GM12878 (cell line): Measurements from ENCODE around the gene TKT.

Source experiments
- ATF3 ChIP-seq: IDR thresholded peaks from 2 replicates; pipeline ENCODE4 v1.6.1; 2011; ENCODE audit warnings: low read depth, mild to moderate bottlenecking, low read length, moderate library complexity, borderline replicate concordance; ENCODE audit errors: extremely low read depth
- BRCA1 ChIP-seq: IDR thresholded peaks from 2 replicates; pipeline ENCODE4 v1.6.1; 2011; ENCODE audit warnings: low read depth, low read length, improper control_type of control experiment
- EZH2 ChIP-seq: IDR thresholded peaks from 2 replicates; pipeline ENCODE4 v1.6.1; 2012; ENCODE audit warnings: low read depth, mild to moderate bottlenecking, control low read depth, inconsistent platforms, low read length, borderline replicate concordance; ENCODE audit not compliant: control insufficient read depth
- HDAC2 ChIP-seq: fragments of 200-600 bp; sonication (generic); IDR thresholded peaks from 2 replicates; pipeline ENCODE4 v1.6.1; 2017
- JUNB ChIP-seq: IDR thresholded peaks from 2 replicates; pipeline ENCODE4 v1.6.1; 2016; ENCODE audit warnings: antibody characterized with exemption, mild to moderate bottlenecking
- POLR2A ChIP-seq: IDR thresholded peaks from 2 replicates; pipeline ENCODE4 v1.6.1; 2011; ENCODE audit warnings: low read depth, mild to moderate bottlenecking, low read length
- SMAD1 ChIP-seq: fragments of 450-650 bp; IDR thresholded peaks from 2 replicates; pipeline ENCODE4 v1.6.1; 2018; ENCODE audit warnings: mild to moderate bottlenecking, low read depth; ENCODE audit not compliant: partially characterized antibody
- TAF1 ChIP-seq: IDR thresholded peaks from 2 replicates; pipeline ENCODE4 v1.6.1; 2011; ENCODE audit warnings: mild to moderate bottlenecking, low read depth, low read length, borderline replicate concordance
- TF ChIP-seq, protein P1 (sequence below), 3 experiments: IDR thresholded peaks in 2 of 3; conservative IDR thresholded peaks in 1 of 3; 2 replicates each; pipeline ENCODE4 v1.5.1; 2011; ENCODE audit warnings: low read depth in 3 of 3, low read length in 3 of 3, mild to moderate bottlenecking in 3 of 3, control low read depth in 2 of 3, moderate library complexity in 2 of 3, inconsistent platforms in 1 of 3, mixed read lengths in 1 of 3; ENCODE audit not compliant: control insufficient read depth in 2 of 3, insufficient read depth in 1 of 3; ENCODE audit errors: extremely low read depth in 1 of 3
- TF ChIP-seq, protein P2 (sequence below): fragments of 450-650 bp; IDR thresholded peaks from 2 replicates; pipeline ENCODE4 v1.6.1; 2018; ENCODE audit warnings: borderline replicate concordance, mild to moderate bottlenecking; ENCODE audit not compliant: partially characterized antibody
- TF ChIP-seq, protein P3 (sequence below): IDR thresholded peaks from 2 replicates; pipeline ENCODE4 v1.6.1; 2012; ENCODE audit warnings: low read depth, low read length, improper control_type of control experiment
- TF ChIP-seq, protein P4 (sequence below): IDR thresholded peaks from 2 replicates; pipeline ENCODE4 v1.6.1; 2011; ENCODE audit warnings: borderline replicate concordance, low read depth, mild to moderate bottlenecking, moderate library complexity, mixed read lengths, low read length; ENCODE audit not compliant: insufficient read depth; ENCODE audit errors: extremely low read length

GRCh38 chr3:53202331-53203015 lies 53.3 kb downstream of the TKT start:
- TF ChIP-seq BRCA1 (no peak), HDAC2 (no peak), POLR2A (no peak), ATF3 (no peak), EZH2 (no peak), SMAD1 (no peak), TAF1 (no peak), JUNB (no peak)
- TF ChIP-seq, protein P1, sequence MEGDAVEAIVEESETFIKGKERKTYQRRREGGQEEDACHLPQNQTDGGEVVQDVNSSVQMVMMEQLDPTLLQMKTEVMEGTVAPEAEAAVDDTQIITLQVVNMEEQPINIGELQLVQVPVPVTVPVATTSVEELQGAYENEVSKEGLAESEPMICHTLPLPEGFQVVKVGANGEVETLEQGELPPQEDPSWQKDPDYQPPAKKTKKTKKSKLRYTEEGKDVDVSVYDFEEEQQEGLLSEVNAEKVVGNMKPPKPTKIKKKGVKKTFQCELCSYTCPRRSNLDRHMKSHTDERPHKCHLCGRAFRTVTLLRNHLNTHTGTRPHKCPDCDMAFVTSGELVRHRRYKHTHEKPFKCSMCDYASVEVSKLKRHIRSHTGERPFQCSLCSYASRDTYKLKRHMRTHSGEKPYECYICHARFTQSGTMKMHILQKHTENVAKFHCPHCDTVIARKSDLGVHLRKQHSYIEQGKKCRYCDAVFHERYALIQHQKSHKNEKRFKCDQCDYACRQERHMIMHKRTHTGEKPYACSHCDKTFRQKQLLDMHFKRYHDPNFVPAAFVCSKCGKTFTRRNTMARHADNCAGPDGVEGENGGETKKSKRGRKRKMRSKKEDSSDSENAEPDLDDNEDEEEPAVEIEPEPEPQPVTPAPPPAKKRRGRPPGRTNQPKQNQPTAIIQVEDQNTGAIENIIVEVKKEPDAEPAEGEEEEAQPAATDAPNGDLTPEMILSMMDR (IDR thresholded peaks at IDR 0.05 in 2 of 3, conservative IDR thresholded peaks at IDR 0.05 in 1 of 3; ENCODE audit: control insufficient read depth in 2 of 3, extremely low read depth in 1 of 3, insufficient read depth in 1 of 3, low read depth in 3 of 3, low read length in 3 of 3) = no peak
- TF ChIP-seq, protein P2, sequence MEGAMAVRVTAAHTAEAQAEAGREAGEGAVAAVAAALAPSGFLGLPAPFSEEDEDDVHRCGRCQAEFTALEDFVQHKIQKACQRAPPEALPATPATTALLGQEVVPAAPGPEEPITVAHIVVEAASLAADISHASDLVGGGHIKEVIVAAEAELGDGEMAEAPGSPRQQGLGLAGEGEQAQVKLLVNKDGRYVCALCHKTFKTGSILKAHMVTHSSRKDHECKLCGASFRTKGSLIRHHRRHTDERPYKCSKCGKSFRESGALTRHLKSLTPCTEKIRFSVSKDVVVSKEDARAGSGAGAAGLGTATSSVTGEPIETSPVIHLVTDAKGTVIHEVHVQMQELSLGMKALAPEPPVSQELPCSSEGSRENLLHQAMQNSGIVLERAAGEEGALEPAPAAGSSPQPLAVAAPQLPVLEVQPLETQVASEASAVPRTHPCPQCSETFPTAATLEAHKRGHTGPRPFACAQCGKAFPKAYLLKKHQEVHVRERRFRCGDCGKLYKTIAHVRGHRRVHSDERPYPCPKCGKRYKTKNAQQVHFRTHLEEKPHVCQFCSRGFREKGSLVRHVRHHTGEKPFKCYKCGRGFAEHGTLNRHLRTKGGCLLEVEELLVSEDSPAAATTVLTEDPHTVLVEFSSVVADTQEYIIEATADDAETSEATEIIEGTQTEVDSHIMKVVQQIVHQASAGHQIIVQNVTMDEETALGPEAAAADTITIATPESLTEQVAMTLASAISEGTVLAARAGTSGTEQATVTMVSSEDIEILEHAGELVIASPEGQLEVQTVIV = no peak
- TF ChIP-seq, protein P3, sequence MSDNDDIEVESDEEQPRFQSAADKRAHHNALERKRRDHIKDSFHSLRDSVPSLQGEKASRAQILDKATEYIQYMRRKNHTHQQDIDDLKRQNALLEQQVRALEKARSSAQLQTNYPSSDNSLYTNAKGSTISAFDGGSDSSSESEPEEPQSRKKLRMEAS = no peak
- TF ChIP-seq, protein P4, sequence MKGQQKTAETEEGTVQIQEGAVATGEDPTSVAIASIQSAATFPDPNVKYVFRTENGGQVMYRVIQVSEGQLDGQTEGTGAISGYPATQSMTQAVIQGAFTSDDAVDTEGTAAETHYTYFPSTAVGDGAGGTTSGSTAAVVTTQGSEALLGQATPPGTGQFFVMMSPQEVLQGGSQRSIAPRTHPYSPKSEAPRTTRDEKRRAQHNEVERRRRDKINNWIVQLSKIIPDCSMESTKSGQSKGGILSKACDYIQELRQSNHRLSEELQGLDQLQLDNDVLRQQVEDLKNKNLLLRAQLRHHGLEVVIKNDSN = no peak
